ENCODE data around the gene KRT6A.

DNA sequence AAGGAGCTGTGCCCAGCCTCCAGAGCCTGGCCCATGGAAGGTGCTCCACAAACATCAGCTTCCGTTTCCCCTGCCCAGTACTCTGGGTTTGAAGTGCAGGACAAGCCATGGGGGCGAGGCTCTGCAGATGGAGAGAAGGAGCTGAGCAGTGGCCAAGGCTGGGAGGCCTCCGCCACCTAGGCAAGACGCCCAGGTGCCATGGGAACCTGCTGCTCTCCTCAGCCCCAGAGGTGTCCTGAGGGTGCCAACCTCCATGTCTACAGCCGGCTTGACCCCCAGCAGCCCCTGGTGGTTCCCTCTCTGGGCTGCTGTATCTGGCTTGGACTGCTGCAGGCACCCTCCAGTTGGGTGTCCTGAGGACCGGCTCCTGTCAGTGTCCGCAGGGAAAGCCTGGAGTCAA is 47.5 kb upstream of the KRT6A start:
- TF ChIP-seq, protein P1, sequence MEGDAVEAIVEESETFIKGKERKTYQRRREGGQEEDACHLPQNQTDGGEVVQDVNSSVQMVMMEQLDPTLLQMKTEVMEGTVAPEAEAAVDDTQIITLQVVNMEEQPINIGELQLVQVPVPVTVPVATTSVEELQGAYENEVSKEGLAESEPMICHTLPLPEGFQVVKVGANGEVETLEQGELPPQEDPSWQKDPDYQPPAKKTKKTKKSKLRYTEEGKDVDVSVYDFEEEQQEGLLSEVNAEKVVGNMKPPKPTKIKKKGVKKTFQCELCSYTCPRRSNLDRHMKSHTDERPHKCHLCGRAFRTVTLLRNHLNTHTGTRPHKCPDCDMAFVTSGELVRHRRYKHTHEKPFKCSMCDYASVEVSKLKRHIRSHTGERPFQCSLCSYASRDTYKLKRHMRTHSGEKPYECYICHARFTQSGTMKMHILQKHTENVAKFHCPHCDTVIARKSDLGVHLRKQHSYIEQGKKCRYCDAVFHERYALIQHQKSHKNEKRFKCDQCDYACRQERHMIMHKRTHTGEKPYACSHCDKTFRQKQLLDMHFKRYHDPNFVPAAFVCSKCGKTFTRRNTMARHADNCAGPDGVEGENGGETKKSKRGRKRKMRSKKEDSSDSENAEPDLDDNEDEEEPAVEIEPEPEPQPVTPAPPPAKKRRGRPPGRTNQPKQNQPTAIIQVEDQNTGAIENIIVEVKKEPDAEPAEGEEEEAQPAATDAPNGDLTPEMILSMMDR (IDR thresholded peaks at IDR 0.05) = no peak
- TF ChIP-seq POLR2A (IDR thresholded peaks at IDR 0.05) = no peak
- no peak for TF ChIP-seq EP300 (IDR thresholded peaks at IDR 0.05)
